ENCODE data around the gene TSG101.

The TSG101 gene

GRCh38 chr11:18492888-18493287, 33.9 kb downstream of the TSG101 start:
- no peak for DNase-seq (ENCODE audit: low read depth in 2 of 2)

DNA sequence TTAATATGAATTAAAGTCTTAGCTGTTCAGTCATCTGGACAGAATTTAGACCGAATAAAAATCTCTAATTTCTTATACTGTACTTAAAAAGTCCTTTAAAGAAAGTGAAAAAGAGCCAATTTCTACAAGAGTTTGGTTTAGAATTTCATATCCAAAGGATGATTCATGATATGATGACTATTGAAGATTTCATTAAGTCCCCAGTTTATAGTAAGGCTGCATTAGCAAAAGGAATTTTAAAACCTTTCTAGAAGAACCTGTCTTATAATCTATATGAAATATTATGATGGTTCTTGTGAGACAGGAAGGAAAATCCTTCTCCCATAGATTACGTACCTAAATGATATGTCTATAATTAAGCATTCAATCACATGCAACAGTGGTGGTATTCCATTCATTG, 34.8 kb downstream of the TSG101 start:
- DNase-seq (ENCODE audit: low read depth in 2 of 2): no peak

DNA sequence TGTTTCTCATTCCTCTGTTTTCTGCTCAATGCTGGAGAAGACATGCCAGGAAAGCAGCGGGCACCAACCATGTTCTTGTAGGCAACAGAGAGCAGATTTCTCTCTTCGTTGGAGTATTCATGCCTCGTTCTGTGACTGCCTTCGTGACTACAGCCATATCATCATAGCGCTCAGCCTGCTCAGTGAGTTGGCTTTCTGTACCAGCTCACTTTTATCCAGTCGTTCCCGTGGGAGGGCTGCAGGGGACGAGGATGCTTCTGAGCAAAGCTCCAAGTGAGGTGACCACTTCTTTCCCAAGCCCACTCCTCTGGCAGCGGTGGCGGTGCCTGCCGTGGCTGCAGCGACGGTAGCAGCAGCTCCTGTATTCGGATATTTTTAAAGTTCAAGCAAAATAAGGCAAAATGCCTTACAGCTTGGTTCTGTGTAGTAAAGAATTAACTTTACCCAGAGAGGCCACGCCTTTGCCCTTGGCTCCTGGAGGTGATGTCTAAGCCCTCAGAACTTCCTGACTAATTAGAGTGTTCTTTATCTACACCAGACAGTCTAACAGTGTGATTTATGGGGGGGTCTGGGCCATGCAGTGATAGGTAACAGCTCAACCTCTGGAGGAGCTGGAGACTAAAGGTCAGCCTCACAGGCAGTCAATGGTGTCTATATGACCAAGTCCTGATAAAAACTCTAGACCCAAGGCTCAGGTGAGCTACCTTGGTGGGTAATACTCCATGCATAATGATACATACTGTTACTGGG, 35.8 kb downstream of the TSG101 start:
- no peak for DNase-seq (ENCODE audit: low read depth in 2 of 2)

- no peak for DNase-seq (ENCODE audit: low read depth in 2 of 2)
Observed at GRCh38 chr11:18490319-18490718, 36.4 kb downstream of the TSG101 start.

DNA sequence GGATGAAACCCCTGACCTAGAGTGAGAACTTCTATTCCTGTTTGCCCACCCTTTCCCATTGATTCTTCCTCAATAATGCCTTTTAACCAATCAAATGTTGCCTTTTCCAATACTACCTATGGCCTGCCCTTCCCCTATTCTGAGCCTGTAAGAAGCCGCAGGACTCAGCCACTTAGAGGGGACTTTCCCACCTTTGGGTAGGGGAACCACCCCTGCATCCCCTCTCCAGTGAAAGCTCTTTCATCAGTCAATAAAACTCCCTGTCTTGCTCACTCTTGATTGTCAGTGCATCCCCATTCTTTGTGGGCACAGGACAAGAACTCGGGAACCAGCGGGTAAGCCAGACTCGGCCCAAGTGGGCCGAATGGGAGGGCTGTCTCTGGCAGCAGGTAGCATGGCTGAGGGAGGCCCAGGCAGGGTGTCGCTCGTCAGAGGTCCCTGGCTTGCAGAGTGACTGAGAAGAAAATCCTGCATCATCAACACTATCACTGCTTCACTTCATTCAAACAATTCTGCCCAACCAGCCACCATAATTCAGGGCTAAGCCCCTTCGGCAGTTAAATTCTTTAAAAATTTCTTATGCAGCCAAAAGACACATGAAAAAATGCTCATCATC, 40.7 kb downstream of the TSG101 start:
- no peak for DNase-seq (ENCODE audit: low read depth in 2 of 2)

DNA sequence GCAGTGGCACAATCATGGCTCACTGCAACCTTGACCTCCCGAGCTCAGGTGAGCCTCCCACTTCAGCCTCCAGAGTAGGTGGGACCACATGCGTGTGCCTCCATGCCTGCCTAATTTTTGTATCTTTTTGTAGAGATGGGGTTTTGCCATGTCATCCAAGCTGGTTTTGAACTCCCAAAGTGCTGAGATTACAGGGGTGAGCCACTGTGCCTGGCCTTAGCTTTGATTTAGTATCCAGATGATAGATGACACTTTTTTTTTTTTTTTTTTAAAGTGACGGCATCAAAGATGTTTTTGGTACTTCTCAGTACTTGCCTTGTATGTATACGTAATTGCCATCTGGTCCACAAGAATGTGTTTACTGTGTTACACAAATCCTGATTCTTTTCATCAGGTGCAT, 47.7 kb downstream of the TSG101 start:
- DNase-seq (ENCODE audit: low read depth in 2 of 2): no peak

- no peak for DNase-seq (ENCODE audit: low read depth in 2 of 2)
Observed at GRCh38 chr11:18472587-18472986, 54.2 kb downstream of the TSG101 start.

GRCh38 chr11:18471995-18472394, 54.7 kb downstream of the TSG101 start:
- DNase-seq (ENCODE audit: low read depth in 2 of 2): no peak

GRCh38 chr11:18468961-18469360, 57.8 kb downstream of the TSG101 start:
- no peak for DNase-seq (ENCODE audit: low read depth in 2 of 2)

- no peak for DNase-seq (ENCODE audit: low read depth in 2 of 2)
Observed at GRCh38 chr11:18468059-18468458, 58.7 kb downstream of the TSG101 start.

- no peak for DNase-seq (ENCODE audit: low read depth in 2 of 2)
Observed at GRCh38 chr11:18466402-18466801, 60.3 kb downstream of the TSG101 start.

DNA sequence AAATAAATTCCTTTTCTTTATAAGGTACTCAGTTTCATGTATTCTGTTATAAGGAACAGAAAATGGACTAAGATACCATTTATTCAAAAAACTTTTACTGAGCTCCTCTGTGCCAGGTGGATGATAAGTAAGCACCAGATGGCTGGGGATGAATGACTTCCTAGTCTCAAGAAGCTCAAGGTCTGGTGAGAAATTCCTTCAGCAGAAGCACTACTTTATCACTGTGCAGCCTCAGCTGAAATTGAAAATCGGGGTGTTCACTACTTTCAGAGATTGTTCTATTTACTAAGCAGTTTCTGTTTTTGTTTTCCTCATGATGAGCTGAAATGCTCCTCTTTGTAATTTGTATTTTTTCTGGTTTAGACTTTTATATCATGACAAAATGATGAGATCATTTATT, 63.3 kb downstream of the TSG101 start:
- no peak for DNase-seq (ENCODE audit: low read depth in 2 of 2)

DNA sequence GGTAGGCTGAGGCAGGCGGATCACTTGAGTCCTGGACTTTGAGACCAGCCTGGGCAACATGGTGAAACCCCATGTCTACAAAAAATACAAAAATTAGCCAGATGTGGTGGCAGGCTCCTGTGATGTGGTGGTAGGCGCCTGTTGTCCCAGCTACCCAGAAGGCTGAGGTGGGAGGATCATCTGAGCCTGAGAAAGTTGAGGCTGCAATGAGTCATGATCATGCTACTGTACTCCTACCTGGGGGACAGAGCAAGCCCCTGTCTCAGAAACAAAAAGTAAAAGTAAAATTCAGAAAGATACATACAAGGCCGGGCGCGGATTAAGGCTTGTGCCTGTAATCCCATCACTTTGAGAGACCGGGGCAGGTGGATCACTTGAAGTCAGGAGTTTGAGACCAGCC, 64.8 kb downstream of the TSG101 start:
- DNase-seq (ENCODE audit: low read depth in 2 of 2): no peak

DNA sequence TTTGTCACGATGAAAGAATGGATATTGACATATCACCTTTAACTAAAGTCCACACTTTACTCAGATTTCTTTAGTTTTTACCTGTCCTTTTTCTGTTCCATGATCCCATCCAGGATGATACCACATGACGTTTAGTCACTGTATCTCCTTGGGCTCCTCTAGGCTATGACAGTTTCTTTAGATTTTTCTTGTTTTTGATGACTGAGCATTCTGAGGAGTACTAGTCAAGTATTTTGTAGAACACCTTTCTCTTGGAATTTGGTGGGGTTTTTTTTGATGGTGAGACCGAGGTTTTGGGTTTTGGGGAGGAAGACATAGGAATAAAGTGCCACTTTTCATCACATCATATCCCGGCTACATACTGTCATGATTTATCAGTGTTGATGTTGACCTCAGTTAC, 67.1 kb downstream of the TSG101 start:
- no peak for DNase-seq (ENCODE audit: low read depth in 2 of 2)

DNA sequence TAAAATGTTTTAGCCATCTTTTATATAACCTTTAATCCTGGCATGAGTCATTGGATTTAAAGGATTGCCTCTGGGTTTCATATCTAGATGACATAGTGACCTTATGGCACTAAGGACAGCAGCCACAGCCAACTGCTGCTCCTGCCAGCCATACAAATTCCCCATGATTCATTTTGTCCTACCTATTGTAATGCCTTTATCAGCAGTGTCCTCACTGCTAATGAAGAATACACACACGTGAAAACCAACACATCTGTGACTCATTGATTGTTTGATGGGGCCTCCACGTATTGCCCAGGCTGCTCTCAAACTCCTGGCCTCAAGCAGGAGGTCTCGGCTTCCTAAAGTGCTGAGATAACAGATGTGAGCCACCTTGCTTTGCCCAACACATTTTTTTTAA, 69.3 kb downstream of the TSG101 start:
- DNase-seq (ENCODE audit: low read depth in 2 of 2): no peak

GRCh38 chr11:18455686-18456372, 70.9 kb downstream of the TSG101 start, which contains the start of gene LDHAL6A:
LDHAL6A (plus strand) TSS chr11:18455856; CDS start chr11:18456681, 825 bp downstream.
- no peak for DNase-seq (ENCODE audit: low read depth in 2 of 2)

- DNase-seq (ENCODE audit: low read depth in 2 of 2): no peak
Observed at GRCh38 chr11:18452927-18453326, 73.8 kb downstream of the TSG101 start.

DNA sequence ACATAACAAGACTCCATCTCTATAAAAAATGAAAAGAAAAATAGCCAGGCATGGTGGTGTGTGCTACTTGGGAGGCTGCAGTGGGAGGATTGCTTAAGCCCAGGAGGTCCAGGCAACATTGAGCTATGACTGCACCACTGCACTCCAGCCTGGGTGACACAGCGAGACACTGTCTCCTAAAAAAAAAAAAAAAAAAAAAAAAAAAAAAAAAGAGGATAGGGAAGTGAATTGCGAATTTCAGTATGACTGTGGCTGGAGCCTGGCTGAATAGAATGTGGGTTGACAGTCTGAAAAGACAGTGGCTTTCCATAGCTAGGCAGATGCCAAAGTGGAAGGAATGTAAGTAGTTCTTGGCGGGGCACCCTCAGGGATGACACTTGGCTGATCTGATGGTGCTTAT, 77.5 kb downstream of the TSG101 start:
- no peak for DNase-seq (ENCODE audit: low read depth in 2 of 2)

DNA sequence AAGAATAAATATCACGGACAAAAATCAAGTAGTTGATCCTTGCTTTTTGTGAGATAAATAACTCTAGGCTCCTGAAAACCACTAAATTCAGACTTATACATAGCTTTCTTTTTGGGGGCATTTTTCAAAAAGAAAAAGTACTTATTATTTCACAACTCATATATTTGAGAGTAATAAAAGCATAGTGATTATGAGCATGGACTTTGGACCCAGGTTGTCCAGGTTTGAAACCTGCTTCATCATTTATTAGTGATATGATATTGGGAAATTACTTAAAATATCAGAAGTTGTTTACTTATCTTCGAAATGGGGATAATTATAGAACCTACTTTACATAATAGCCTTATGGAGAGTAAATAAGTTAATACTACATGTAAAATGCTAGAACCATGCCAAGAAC, 88.1 kb downstream of the TSG101 start:
- DNase-seq (ENCODE audit: low read depth in 2 of 2): no peak

Measured in stimulated activated CD8-positive, alpha-beta memory T cell treated with anti-CD3 and anti-CD28 coated beads, Interleukin-2, amount 100 ng/mL, for 48 hours (primary cell).